Upper lobe of right lung (tissue), 1 donor: Measurements from ENCODE around the gene ZHX3. TPM values are rescaled to one million over a fixed set of nuclear protein-coding genes. Genes with fewer than 3 reads are reported as not detected.

Experiments used
- ATAC-seq: fragments of 200-7000 bp; cut with Tn5 transposase; one replicate; pipeline ENCODE4 v1.9.1; 2020; ENCODE audit warnings: mild to moderate bottlenecking, moderate library complexity
- DNase-seq: peaks from one replicate; pipeline ENCODE4 v3.0.0-alpha.2; 2020
- H3K27ac ChIP-seq: fragments of 200-600 bp; one replicate; pipeline ENCODE4 v1.8.0; 2022
- H3K27me3 ChIP-seq: fragments of 200-600 bp; one replicate; pipeline ENCODE4 v1.8.0; 2022; ENCODE audit warnings: mild to moderate bottlenecking
- H3K36me3 ChIP-seq: fragments of 200-600 bp; one replicate; pipeline ENCODE4 v1.8.0; 2022
- H3K4me1 ChIP-seq: fragments of 200-600 bp; one replicate; pipeline ENCODE4 v1.8.0; 2022
- H3K4me3 ChIP-seq: fragments of 200-600 bp; one replicate; pipeline ENCODE4 v1.8.0; 2022; ENCODE audit warnings: mild to moderate bottlenecking
- H3K9me3 ChIP-seq: fragments of 200-600 bp; one replicate; pipeline ENCODE4 v1.8.0; 2022
- CTCF ChIP-seq: fragments of 200-600 bp; IDR thresholded peaks from one replicate; pipeline ENCODE4 v1.8.0; 2022; ENCODE audit warnings: antibody characterized with exemption
- intact Hi-C: fragments of 100-400 bp; cut with DNase I; formaldehyde crosslinking; loops from one replicate; pipeline ENCODE4 v1.11.0; 2022
- total RNA-seq: library from RNA; stranded (reverse); fragmentation: NEBNext Ultra II Directional; extraction: Animal tissue kit (Norgen Biotek cat#: 25700); gene quantifications from one replicate; pipeline ENCODE4 v1.2.1, GENCODE V29; 2021
- donor health status: DM: no; HTN: yes; CAD: no; lungs with severe emphysema.

ZHX3 gene
- total RNA-seq, 1 donor from 2014 or later = 45.3 TPM

DNA sequence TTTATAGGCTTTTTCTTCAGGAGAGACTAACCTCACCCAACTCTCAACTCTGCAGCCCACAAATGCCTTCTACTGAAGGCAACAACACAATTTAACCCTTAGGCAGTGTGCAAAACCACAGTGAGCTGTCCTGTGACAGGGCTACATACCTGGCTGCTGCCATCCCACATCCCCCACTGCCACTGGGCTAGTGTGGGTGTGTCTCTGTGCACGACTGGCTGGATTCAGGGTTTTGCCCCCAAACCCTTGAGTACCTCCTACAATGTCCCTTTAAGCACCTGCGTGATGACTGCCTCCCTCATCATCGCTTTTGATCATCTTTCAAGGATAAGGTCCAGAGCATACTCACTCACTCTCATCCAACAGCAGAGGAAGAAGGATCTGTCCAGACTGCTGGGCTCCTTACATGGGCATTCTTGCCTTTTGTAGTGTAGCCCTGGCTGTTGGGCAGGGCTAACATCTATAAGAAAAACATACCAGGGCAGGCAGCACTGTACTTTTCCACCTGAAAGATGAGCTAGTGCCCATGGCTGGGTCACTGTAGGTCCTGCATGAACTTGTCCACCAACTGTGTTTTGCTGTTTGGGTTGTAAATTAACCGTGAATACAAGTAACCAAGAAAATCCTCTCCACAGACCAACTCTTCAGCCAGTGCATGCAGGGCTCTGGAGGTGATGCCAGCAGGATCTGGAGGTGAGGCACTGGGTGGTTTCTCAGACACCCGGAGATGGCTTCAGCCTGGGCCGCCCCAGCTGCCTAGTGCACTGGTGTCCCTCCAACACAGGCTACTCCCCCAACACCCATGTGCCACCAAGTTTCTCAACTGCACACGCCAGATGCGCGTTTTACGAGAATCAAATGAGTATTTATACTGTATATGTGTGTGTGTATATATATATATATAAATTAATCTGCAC, 135.0 kb downstream of the ZHX3 start:
- Histone ChIP-seq H3K27ac (no peak overlapping the region), H3K27me3 (no peaks in the 10 kb centered on the region), H3K9me3 (no peaks in the 10 kb centered on the region), H3K4me3 (no peak overlapping the region), H3K4me1 (peaks cover 19% of the 10 kb centered on the region), H3K36me3 (peaks cover 11% of the 10 kb centered on the region)
- intact Hi-C loops = no loop called here
- no peak for DNase-seq
- no peak for ATAC-seq
- TF ChIP-seq CTCF = no peak

GRCh38 chr20:41181567-41181966, 136.0 kb downstream of the ZHX3 start:
- H3K27me3 ChIP-seq = no peaks in the 10 kb centered on the region
- peaks cover 25% of the 10 kb centered on the region for H3K4me1 ChIP-seq
- no peak for TF ChIP-seq CTCF
- no peak overlapping the region for H3K4me3 ChIP-seq
- ATAC-seq = peak; percentile 15
- no peak overlapping the region for H3K27ac ChIP-seq
- DNase-seq = no peak
- H3K9me3 ChIP-seq = no peaks in the 10 kb centered on the region
- peaks cover 21% of the 10 kb centered on the region for H3K36me3 ChIP-seq
- intact Hi-C loops = no loop called here

GRCh38 chr20:41180599-41181333, 136.8 kb downstream of the ZHX3 start:
- ATAC-seq = peak; percentile 44
- Histone ChIP-seq H3K36me3 (peaks cover 26% of the 10 kb centered on the region), H3K27ac (peak overlapping the region; percentile 15), H3K4me3 (no peak overlapping the region), H3K4me1 (peaks cover 25% of the 10 kb centered on the region), H3K9me3 (no peaks in the 10 kb centered on the region), H3K27me3 (no peaks in the 10 kb centered on the region)
- no peak for DNase-seq
- no peak for TF ChIP-seq CTCF
- intact Hi-C loops = no loop called here

DNA sequence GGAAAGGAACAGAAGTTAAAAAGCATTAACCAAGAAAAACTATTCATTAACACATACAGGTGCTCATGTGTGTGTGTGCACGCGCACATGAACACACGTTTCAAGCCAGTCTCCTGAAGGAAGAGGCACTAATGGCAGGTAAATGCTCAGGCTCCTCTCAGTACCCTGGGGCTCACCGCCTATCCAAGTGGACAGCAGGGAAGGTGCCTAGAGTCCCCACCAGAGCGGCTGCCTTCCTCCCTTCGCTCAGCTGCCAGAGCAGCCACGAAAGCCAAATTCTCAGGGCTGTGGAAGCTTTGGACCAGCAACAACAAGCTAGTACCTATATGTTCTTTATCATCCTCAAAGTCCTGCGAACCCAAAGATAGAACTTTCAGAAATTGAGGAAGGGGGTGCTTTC, 137.6 kb downstream of the ZHX3 start:
- DNase-seq (no peak), ATAC-seq (no peak)
- Histone ChIP-seq H3K9me3 (no peaks in the 10 kb centered on the region), H3K27me3 (no peaks in the 10 kb centered on the region), H3K4me1 (peaks cover 25% of the 10 kb centered on the region), H3K4me3 (no peak overlapping the region), H3K36me3 (peaks cover 27% of the 10 kb centered on the region), H3K27ac (no peak overlapping the region)
- intact Hi-C loops = no loop called here
- no peak for TF ChIP-seq CTCF

- Histone ChIP-seq H3K27me3 (no peaks in the 10 kb centered on the region), H3K9me3 (no peaks in the 10 kb centered on the region), H3K36me3 (peaks cover 27% of the 10 kb centered on the region), H3K4me1 (peaks cover 30% of the 10 kb centered on the region), H3K27ac (peak overlapping the region; percentile 6), H3K4me3 (no peak overlapping the region)
- no peak for TF ChIP-seq CTCF
- no peak for DNase-seq
- intact Hi-C loops = no loop called here
- ATAC-seq = no peak
Measured at GRCh38 chr20:41178904-41179432, 138.6 kb downstream of the ZHX3 start.
